Measurements from ENCODE around the gene LANCL3.
"Not testable (repeated sequence)": the region's sequence is repeated elsewhere in the genome, so short reads cannot be mapped to it uniquely, and the experiment has no call there.

LANCL3 gene

DNA sequence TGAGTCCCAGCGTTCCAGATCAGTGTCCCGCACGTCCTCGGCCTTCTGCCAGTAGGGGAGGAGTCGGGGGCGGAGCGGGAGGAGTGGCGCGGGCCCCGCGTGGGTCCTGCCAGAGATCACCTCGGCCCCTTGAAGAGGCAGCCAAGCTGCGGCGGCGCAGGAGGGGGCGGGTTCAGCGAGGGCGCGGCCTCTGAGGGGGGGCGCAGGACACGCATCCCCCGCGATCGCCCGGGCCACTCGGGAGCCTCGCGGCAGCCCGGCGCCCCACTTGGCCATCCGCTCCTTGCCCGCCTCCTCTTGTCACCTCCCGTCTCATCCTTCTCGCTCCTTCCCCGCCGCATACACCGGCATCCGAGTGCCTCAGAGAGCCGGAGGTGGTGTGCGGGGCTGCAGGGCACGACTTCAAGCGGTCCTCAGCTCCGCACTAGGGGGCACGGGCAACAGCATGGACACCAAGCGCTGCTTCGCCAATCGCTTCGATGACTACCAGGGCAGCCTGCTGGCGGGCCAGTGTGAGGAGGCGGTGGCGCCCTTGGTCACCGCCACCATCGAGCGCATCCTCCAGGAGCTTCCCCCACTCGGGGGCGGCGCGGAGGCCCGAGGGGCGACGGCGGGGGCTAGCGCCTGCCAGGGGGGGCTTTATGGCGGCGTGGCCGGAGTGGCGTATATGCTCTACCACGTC is at the start of gene LANCL3:
Gene LANCL3, plus strand, starts transcription at position 236 of the 682 bp plus-strand sequence. Its CDS starts 210 bp downstream, at position 446.
- DNase-seq (ENCODE audit: low read depth) = not testable (repeated sequence)

DNA sequence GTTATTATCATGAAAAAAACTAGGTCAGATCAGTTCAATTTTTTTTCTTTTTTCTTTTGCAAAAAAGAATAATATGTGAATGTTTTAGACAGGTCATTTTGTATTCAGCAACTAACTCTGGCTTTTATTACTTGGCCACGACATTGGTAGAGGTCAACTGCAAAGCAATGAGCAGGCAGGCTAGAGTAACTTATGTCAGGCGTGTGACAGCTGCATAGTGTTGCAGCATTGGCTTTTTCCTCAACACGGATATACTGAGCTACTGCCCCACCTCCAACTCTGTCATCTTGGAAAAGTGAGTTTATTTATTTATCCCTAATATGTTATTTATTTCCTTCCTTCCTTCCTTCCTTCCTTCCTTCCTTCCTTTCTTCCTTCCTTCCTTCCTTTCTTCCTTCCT is 47.8 kb upstream of the LANCL3 start:
- not testable (repeated sequence) for DNase-seq (ENCODE audit: low read depth)

DNA sequence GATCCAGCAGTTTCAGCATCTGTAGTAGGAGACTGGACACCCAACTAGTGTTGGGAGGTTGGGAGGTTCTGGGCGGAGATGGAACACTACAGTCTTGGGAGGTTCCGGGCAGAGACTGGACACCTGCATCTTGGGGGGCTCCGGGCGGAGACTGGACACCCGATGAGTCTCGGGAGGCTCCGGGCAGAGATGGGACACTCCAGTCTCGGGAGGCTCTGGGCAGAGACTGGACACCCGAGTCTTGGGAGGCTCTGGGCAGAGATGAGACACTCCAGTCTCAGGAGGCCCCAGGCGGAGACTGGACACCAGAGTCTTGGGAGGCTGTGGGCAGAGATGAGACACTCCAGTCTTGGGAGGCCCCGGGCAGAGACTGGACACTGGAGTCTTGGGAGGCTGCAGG is 29.5 kb upstream of the LANCL3 start:
- no peak for DNase-seq (ENCODE audit: low read depth)

DNA sequence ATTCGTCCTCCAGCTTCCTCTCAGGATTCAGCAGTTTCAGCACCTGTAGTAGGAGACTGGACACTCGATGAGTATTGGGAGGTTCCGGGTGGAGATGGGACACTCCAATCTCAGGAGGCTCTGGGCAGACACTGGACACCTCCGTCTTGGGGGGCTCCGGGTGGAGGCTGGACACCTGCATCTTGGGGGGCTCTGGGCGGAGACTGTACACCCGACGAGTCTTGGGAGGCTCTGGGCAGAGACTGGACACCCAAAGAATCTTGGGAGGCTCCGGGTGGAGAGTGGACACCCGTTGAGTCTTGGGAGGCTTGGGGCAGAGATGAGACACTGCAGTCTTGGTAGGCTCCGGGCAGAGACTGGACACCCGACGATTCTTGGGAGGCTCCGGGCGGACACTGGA is 28.7 kb upstream of the LANCL3 start:
- DNase-seq (ENCODE audit: low read depth) = no peak

DNA sequence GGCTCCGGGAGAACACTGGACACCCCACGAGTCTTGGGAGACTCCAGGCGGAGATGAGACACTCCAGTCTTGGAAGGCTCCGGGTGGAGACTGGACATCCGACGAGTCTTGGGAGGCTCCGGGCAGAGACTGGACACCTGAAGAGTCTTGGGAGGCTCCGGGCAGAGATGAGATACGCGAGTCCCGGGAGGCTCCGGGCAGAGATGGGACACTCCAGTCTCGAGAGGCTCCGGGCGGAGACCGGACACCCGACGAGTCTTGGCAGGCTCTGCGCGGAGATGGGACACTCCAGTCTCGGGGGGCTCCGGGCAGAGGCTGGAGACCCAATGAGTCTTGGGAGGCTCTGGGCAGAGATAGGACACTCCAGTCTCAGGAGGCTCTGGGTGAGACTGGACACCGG is 28.1 kb upstream of the LANCL3 start:
- DNase-seq (ENCODE audit: low read depth) = no peak

DNA sequence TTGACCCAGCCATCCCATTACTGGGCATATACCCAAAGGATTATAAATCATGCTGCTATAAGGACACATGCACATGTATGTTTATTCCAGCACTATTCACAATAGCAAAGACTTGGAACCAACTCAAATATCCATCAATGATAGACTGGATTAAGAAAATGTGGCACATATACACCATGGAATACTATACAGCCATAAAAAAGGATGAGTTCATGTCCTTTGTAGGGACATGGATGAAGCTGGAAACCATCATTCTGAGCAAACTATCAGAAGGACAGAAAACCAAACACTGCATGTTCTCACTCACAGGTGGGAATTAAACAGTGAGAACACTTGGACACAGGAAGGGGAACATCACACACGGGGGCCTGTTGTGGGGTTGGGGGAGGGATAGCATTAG is 26.9 kb upstream of the LANCL3 start:
- not testable (repeated sequence) for DNase-seq (ENCODE audit: low read depth)

DNA sequence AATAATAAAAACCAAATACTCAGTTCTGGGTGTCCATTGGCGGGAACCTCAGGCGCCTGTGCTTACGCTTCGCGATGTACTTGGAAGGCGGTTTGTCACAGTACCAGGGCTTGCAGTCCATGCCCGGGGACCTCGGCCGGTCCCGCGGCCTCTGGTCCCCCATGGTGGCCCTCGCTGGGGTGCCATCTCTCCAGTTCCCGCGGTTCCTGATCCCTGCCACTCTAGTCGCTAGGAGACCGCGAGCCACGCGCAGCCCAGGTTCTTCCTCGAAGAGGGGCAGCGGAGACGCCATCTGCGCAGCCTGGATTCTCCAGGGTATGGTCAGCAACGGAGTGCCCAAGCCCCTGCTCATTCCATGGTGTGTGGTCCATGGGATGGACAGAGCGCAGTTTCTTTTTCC is 26.4 kb upstream of the LANCL3 start:
- no peak for DNase-seq (ENCODE audit: low read depth)

DNA sequence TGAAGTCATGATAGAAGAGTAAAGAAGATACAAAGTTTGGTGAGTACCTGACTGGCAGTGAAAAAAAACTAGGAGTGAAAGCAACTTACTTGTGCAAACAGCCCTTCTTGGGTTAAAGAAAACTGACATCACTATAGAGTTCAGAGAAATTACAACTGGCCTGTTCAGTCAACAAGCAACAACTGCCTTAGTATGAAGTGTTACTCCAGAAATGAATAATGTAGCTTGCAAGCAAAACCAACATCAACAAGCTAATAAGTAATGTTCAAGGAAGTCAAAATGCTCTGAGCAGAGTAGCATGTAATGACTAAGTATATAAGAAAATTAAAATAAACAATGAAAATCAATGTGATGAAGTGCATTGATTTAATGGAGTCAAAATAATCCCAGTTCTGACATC is 21.8 kb upstream of the LANCL3 start:
- not testable (repeated sequence) for DNase-seq (ENCODE audit: low read depth)

DNA sequence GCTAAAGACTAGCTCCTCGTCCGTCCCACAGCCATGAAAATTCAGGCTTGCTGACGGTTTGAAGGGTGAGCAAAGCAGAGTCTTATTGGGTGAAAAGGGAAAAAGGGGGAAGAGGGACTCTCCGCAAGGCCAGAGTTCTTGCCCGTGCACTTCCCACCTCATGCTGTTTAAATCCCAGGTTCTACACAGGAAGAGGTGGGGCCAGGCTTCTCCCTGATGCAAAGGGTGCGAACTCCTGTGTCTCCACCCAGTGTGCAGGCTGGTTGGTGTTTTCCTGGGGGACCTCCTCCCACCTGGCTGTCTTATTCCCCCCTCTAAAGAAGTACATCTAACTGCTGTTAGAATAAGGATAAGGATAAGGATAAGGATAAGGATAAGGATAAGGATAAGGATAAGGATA is 18.0 kb upstream of the LANCL3 start:
- no peak for DNase-seq (ENCODE audit: low read depth)

DNA sequence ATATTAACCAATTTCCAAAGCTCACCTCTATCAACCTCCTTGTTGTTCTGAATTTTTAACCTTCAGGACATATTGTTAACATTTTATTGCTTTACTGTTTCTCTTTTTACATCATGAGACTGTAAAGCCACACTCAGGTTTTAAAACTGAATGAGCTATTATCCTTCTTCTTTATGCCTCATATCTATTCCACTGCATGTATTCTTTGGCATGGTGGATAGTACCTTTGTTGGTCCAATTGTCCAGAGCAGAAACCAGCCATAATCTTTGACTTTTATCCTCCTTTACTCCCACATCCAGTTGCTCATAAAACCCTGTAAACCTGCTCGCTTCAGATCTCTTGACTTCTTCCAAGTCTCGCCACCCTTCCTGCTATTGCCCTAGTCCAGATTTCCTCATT is 6.2 kb upstream of the LANCL3 start:
- not testable (repeated sequence) for DNase-seq (ENCODE audit: low read depth)

DNA sequence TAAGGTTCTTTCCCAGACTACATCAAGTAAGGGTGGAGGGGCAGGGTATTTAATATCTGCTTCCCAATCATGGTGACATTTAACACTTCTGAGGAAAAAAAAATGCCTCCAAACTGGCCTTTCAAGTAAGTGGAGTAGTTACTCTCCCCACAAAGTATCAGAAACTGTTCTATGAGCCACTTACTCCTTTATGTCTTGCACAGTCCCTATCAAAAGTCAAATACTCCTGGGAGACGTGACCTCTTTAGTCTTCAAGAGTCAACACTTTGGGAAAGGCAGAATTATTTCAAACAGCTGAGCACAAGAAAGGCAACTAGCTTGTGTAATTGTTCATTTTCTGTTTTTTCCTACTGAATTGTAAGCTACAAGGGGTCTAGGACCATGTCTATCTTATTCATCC is 1.1 kb upstream of the LANCL3 start:
- DNase-seq (ENCODE audit: low read depth) = not testable (repeated sequence)

DNA sequence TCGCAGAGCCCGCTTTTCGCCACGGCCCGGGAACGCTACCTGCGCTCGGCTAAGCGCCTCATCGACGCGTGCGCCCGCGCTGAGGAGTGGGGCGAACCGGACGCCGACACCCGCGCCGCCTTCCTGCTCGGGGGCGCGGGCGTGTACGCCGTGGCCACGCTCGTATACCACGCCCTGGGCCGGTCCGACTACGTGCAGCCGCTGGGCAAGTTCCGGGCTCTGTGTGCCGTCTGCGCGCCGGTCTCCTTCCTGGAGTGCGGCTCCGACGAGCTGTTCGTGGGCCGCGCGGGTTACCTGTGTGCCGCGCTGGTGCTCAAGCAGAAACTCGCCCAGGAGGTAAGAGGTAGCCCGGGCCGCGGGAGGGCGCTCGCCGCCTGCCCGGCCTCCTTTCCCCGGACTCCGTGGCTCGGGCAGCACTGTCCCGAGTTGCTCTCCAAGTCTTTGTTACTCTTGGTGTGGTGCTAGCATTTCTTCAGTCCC is 687 bp downstream of the LANCL3 start:
- DNase-seq (ENCODE audit: low read depth) = not testable (repeated sequence)

DNA sequence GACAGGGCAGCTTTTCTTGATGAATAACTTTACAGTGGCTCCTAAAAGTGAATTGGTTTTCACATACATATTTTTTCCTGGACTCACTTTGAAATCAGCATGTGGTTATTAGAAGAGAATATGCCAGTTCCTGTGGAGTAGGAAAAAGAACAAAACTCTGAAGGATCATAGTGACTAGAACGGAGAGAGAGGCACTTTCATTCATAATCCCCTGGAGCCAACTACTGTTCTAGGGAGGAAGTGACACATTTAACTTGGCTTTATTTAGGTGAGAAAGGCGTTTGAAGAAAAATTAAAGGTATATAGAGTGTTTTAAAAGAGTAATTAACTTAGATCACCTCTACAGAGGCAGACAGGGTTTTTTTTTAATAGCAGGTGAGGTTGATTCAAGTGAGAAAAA is 1.7 kb downstream of the LANCL3 start:
- not testable (repeated sequence) for DNase-seq (ENCODE audit: low read depth)

DNA sequence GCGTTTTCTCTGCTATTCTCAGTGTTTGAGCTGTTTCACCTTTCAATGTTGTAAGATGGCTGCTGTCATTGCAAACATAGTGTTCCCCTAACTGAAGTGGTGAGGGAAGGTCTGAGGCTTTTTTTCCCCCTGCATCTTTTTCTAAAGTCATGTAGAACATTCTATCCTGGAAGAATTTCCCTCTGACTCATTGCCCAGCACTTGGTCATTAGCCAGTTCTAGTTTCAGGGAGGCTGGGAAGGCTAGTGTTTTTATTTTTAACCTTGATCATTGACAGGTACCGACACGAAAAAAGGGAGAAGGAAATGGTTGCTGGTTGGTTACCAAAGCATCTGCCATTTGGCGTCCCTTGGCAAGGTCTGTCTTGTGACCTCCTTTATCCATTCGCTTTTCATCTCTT is 6.6 kb downstream of the LANCL3 start:
- DNase-seq (ENCODE audit: low read depth) = no peak

DNA sequence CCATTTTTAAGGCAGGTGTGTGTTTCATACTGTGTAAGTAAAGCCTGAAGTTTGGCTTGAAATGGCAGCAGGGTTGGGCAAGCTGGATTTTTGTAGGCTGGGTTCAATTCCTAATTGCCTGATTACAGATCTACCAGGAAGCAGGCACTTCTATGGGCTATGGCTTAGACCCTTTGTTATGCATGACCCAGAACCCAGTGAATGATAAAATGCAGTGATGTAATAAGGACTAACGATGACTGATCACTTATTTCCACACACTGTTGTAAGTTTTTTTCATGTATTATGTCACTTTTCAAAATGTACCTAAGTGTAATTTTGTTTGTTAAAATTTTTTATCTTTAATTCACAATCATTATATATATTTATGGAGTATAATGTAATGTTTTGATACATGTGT is 8.6 kb downstream of the LANCL3 start:
- no peak for DNase-seq (ENCODE audit: low read depth)

DNA sequence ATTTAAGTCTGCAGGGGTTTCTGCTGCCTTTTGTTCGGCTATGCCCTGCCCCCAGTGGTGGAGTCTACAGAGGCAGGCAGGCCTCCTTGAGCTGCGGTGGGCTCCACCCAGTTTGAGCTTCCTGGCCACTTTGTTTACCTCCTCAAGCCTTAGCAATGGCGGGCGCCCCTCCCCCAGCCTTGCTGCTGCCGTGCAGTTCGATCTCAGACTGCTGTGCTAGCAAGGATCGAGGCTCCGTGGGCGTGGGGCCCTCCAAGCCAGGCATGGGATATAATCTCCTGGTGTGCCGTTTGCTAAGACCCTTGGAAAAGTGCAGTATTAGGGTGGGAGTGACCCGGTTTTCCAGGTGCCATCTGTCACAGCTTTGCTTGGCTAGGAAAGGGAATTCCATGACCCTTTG is 15.9 kb downstream of the LANCL3 start:
- DNase-seq (ENCODE audit: low read depth) = not testable (repeated sequence)

DNA sequence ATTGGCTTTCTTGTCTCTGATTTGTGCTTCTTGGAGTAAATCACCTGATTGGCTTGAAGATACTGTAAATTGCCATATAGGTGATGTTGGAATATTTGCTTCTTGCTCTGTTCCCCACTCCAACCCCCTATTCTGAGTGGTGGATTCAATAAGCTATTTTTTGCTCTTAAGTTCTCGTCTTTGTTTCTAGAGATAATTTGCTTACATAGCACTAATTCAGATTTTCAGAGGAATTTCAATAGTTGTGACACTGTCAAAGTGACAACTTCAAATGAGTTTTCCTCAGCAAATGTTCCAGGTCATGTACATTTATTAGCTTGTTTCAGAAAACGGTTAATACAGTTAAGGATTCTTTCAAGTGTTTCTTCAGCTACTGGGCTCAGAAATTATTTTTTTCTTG is 18.6 kb downstream of the LANCL3 start:
- no peak for DNase-seq (ENCODE audit: low read depth)

DNA sequence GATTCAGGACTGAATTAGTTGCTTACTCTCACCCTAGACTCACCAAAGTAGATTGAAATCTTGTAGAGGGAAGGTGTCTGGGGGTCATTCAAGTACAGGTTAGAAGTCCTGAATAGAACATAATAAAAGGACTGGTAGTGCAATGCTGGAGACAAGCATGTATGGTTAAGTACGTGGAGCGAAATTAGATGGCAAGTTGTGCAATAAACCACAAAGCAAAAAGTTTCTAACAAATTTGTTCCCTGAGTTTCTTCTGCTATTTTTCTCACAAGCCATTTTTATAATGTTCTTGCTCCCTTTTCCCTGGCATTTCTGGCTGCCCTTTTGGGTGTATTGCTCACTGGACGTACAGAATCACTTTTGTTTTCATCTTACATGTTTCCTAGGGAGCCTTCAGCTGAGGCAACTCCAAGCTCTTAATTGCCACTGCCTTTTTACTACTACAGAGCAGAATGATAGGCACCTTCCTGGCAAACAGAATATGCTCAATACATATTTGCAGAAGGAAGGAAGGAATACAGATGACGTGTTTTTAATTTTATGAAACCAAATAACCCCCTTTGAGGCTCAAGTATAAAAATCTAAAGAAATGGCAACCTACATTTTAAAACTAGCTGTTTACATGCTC is 23.4 kb downstream of the LANCL3 start:
- DNase-seq (ENCODE audit: low read depth) = no peak

DNA sequence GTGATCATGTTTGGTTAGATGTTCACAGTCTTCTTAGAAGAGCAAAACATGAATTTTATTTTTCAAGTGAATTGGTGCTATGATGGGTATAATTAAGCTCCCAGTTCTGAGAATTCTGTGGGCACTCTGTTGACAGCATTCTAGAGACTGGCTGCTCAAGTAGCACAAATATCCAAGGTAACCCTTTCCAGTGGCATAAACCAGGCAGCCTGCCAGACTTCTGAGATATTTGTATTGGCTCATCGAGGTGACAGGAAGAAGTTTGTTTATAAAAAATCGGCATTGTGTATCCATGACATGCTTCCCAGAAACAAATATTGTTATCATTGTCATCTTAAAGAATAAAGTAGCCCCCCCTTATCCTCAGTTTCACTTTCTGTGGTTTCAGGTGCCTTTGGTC is 28.3 kb downstream of the LANCL3 start:
- DNase-seq (ENCODE audit: low read depth) = no peak

DNA sequence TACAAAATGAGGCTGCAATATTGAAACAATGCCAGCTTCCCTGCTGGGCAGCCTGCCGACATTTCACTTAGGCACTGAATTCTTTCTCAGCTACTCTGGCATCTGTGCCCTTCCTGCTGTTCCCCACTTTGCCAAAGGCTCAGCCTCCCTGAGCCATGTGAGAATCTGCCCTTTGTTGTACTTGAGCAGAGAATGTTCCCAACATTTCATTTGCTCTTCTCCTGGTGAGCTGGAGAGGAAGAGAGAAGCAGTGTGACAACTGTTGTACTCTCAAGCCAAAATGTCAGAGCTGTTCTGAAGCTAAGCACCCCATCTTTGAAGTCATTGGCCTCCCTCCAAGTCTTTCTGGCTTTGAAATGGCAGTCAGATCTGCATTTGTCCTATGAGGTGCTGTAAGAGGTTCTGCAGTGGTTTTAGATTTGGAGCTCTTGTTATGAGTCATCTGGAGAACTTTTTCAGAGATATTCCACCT is 32.5 kb downstream of the LANCL3 start:
- no peak for DNase-seq (ENCODE audit: low read depth)

DNA sequence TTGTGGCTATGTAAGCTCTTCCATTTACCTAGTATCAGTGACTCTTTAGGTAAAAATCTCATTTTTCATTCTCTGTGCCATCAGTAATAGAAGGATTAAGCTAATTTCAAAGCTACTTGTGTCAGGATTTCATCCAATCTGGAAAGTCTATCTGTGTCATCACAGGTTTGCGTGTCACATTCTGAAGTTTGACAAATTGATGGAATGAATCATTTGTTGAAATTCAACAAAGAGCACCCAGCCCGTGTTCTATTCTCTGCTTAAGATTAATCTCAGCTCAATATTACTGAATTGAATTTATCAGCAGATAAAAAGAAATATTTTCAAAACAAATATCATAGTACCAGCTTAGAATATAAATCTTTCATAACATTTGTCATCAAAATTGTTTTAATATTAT is 35.8 kb downstream of the LANCL3 start:
- no peak for DNase-seq (ENCODE audit: low read depth)

DNA sequence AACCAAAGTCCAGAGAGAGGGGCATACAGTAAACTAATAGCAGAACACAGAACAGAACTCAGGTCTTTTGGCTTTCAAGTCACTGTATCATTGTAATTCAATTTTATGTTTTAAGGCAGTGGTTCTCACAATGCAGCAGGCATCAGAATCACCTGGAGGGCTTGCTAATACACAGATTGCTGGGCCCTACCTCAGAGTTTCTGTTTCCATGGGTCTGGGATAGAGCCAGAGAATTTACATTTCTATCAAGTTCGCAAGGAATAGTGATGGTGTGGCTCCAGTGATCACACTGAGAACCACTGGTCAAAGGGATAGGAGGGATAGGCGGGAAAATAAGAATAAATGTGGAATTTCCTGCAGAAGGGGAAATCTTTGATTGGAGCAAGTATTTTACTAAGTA is 36.7 kb downstream of the LANCL3 start:
- no peak for DNase-seq (ENCODE audit: low read depth)

DNA sequence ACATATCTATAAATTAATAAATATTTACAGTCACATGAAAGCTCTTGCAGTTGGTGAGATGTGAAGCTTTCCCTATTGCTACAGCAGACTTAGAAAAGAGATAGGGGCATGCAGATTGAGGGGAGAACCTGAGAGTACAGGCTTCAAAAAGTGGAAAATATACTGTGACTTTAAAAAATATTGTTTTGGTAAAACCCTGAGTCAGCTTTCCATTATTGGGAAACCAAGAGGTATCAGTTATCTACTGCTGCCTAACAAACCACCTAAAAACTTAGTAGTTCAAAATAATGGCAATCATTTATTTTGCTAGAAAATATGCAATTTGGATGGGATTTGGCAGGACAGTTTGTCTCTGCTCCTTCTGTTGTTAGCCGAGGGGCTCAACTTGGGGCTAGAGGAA is 38.3 kb downstream of the LANCL3 start:
- no peak for DNase-seq (ENCODE audit: low read depth)

DNA sequence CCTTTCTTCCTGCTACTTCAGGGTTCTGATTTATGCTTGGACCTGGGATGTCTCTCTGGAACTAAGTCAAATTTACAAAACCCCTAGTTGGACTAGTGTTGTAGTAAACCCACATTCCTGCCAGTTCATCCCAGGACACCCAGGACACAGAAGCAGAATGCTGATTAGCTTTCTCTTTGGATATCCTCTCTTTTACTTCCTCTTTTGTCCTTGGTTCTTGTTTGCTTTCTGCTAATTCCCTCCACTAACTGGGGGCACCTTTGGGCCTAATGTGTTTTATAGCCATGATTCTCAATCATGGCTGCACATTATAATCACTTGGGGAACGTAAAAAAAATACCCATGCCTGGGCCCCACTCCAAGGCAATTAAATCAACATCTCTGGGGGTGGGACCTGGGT is 42.5 kb downstream of the LANCL3 start:
- DNase-seq (ENCODE audit: low read depth) = no peak
